CD4-positive, alpha-beta T cell treated with Interleukin-15 for 4 hours (primary cell): ENCODE measurements around the gene PTPN3.
A peak's percentile ranks its signal among the peaks of the same experiment; 100 is the strongest.

ENCODE experiments used
- DNase-seq: peaks from one replicate; pipeline ENCODE4 v3.0.0-alpha.2; 2020; ENCODE audit warnings: low spot score

PTPN3 gene

DNA sequence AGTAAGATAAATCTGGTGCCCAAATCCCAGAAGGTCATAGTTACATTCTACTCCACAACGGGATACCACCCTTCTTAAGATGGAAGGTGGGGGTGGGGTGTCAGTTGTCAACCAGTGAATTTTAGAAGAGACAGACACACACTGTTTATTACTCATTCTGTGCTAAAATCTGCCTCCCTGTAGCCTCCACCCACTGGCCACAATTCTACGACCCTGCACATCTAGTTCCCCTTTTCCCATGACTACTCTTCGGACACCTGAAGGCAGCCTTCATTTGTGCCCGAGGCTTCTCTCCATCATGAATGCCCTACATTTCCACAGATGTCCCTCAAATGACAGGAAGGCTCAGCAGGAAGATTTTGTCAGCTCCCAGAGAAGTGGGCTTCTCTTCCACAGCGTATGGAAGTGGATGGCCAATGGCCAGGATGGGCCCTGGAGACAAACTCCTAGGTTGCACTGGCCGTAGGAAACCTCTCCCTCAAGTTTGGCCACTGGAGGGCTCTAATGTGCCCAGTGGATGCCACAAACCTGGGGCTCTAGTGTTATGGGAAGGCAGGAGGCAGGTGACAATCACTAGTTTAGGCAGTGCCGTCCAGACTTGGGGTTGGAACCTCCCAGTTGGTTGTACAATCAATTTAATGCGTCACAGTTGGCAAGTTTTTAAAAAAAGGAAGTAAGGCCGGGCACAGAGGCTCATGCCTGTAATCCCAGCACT, 46.6 kb downstream of the PTPN3 start:
- DNase-seq, result no peak

GRCh38 chr9:109450346-109450745, 47.8 kb downstream of the PTPN3 start:
- no peak for DNase-seq

DNA sequence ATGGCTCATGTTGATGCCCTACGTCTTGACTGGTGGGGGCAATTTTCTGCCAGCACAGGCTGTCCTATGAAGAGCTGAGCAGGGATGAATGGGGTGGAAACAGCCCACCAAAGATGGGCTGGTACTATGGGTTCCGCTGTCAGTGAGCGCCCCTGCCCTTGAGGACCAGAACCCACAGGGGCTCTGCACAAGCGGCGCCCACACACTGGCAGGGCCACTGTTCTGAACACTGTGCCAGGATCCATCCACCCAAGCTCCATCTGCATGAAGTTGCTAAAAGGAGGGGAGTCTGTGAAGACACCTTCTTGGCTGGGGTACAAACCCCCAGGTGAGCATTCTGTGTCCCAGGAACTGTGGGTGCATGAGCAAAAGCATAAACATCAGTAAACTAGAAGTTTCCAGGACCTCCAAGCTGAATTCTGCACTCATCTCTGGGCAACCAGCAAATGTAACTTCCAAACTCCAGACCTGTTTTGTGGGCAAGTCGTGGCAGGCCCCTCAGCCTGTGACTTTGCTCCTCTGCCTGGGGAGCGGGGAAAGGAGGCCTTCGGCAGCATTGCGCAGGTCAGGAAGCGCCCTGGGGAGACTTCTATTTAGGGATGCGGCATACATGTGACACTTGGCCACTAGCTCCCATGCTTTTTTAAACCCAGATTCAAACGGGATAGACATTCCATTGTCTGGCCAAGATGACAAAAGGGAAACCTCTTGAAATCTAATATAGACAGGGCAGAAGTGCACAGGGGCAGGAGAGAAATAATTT, 48.9 kb downstream of the PTPN3 start:
- no peak for DNase-seq

GRCh38 chr9:109448223-109448622, 49.9 kb downstream of the PTPN3 start:
- DNase-seq, result no peak

- no peak for DNase-seq
Observed at GRCh38 chr9:109447329-109448076, 50.6 kb downstream of the PTPN3 start.

DNA sequence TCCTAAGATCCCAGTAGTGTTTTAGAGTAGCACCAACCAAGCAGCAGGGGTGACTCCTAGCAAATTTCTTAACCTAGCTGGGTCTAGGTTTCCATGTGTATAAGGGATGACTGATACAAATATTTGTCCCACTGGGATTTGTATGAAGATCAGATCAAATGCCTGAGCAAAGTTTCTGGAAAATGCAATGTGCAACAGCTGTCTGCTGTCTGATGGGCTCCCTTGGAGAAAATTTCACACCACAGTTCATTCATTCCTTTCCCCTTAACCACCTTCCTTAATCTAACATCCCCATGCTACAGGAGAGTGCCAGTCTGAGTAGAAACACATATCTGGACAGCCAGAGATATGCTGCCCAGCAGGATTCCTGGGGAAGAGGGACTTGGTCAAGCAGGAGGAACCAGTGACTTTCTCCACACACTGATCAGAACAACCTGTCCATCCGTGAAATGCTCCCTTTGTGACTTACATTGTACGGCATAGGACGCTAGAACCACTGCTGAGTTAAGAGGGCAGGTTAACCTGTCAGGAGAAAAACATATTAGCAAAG, 53.3 kb downstream of the PTPN3 start:
- DNase-seq, result no peak

- no peak for DNase-seq
Observed at GRCh38 chr9:109442716-109443115, 55.4 kb downstream of the PTPN3 start.

- DNase-seq, result no peak
Observed at GRCh38 chr9:109441296-109441695, 56.8 kb downstream of the PTPN3 start.

DNA sequence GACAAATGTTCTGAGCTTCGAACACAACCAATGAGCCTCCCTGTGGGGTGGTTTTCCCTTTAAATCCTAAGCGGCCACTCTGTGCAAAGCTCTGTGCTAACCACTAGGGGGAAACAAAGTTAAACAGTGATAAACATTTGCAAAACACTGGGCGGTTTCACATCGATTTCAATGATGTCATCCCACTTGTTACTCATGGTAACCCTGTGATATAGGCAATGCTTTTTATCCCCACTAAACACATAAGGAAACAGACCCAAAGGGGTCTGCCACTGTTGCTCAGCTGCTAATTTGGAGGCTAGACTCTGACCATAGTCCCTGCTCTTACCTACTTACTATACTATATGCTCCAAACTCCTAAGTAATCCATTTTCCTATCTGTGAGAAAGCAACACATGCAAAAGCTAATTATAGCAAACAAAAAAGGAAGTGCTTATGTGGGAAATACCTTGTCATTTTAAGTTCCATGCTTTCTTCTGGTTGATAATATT, 57.3 kb downstream of the PTPN3 start:
- DNase-seq, result peak; percentile 37

- DNase-seq, result no peak
Observed at GRCh38 chr9:109440117-109440515, 58.0 kb downstream of the PTPN3 start.

DNA sequence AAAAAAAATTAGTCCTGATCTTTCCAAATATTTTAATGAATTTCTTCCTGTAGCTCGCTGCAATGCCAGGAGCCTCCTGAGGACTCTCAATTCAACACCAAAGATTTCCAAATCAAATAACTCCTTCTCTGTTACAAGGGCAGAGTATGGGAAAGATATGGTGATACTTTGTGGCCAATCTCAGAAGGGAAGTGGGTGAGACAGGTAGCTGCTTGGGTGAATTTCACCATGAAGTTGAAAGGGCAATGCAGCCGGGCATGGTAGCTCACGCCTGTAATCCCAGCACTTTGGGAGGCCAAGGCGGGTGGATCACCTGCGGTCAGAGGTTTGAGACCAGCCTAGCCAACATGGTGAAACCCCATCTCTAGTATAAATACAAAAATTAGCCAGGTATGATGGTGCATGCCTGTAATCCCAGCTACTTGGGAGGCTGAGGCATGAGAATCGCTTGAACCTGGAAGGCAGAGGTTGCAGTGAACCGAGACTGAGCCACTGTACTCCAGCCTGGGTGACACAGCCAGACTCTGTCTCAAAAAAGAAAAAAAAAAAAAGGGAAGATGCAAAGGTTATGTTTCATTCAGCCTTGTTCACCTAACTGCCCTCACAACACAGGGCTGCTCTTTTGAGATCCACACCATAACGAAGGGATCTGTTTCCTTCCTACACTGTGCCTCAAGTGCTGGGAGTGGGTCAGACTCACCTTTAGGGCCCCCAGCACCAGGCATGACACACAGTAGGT, 58.6 kb downstream of the PTPN3 start:
- no peak for DNase-seq

- DNase-seq, result no peak
Observed at GRCh38 chr9:109437286-109437685, 60.8 kb downstream of the PTPN3 start.

GRCh38 chr9:109436071-109436470, 62.0 kb downstream of the PTPN3 start:
- DNase-seq, result no peak

DNA sequence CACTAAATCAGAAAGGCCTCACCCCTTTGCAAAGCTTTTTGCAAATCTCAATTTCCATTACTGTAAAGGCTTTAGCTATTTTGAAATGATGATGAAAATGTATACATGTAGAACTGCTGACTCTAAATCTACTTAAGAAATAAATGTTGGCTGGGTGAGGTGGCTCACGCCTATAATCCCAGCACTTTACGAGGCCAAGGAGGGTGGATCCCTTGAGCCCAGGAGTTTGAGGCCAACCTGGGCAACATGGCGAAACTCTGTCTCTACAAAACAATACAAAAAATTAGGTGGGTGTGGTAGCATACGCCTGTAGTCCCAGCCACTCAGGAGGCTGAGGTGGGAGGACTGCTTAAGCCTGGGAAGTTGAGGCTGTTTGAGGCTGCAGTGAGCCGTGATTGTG, 64.6 kb downstream of the PTPN3 start:
- DNase-seq, result no peak

- DNase-seq, result no peak
Observed at GRCh38 chr9:109430231-109430630, 67.9 kb downstream of the PTPN3 start.

- no peak for DNase-seq
Observed at GRCh38 chr9:109428854-109429253, 69.3 kb downstream of the PTPN3 start.

GRCh38 chr9:109427886-109428285, 70.2 kb downstream of the PTPN3 start:
- no peak for DNase-seq

DNA sequence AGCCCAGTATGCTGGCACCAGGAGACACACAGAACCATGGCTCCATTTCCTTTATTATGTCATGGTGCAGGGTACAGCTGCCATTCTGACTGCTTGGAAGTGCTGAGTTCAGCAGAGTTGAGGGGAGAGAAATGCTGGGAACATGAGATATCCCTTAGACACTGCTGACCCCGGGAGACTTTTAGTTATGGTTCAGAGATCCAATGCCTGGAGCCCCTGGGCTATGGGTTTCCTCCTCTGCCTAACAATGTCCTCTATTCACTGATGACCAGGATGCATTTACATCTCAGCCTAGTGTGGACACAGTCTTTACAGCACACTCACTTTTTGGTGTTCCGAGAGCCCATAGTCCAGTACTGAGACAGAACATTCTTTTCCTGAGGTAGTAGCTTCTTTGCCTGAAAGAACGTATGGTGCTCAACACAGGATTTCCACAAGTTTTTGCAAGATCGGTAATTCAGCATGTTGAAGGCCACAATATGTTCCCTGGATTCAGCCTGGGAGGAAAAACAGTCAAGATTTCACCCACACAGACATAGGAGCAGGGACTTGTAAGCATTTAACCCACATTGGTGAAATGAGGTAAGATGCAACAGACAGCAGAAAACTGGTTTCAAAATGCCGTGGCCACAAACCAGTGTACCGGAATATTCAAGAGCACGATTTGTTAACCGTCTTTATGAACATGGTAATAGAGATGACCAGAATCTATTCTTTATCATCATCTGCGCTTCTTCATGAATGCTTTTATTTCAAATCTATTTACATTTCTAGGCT, 71.3 kb downstream of the PTPN3 start:
- no peak for DNase-seq

- no peak for DNase-seq
Observed at GRCh38 chr9:109424618-109425017, 73.5 kb downstream of the PTPN3 start.

DNA sequence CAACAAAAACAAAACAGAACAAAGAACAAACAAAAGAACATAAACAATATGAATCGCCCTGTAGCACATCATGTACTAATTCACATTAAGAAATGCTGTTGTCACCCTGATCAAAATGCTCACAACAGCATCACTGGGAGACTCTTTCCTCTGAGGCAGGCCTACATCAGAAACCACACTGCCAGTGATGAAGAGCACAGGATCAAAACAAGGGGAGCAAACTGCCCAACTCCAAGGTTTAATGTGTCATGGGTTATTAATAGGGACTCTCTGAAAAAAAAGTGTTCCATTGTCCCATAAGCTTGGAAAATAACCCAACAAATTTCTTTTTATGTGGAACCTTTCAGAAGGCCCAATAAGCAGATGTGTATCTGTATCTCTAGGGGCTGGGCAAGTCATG, 74.2 kb downstream of the PTPN3 start:
- DNase-seq, result no peak

- DNase-seq, result no peak
Observed at GRCh38 chr9:109422641-109423040, 75.5 kb downstream of the PTPN3 start.
